Retinal pigment epithelial cell (primary cell): Measurements from ENCODE around the gene MTHFD2.

Source experiments
- DNase-seq: peaks from one replicate; pipeline ENCODE4 v3.0.0-alpha.2; 2010; ENCODE audit warnings: low read depth
- H3K4me3 ChIP-seq: 2 replicates; pipeline ENCODE4 v1.5.1; 2011; ENCODE audit warnings: mild to moderate bottlenecking, low read length, control low read depth, moderate library complexity
- TF ChIP-seq, protein P1 (sequence below): conservative IDR thresholded peaks from 2 replicates; pipeline ENCODE4 v1.5.1; 2011; ENCODE audit warnings: low read depth, low read length, control low read depth, inconsistent platforms

MTHFD2 gene

DNA sequence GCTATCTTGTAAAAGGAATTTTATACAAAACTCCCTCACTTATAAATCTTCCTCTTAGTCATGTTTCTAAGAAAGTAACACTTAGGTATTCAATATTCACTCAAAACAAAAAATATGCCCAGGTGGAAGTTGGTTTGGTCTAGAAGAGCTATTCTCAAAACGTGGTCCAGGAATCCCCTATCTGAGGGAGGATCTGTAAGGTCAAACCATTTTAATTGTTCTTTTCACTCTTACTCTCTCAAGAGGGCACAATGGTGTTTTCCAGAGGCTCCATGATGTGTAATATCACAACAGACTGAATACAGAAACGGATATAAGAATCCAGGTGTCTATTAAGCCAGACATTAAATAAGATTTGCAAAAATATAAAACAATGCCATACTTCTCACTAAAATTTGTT lies 29.7 kb upstream of the MTHFD2 start:
- no peak overlapping the region for H3K4me3 ChIP-seq
- no peak for DNase-seq
- TF ChIP-seq, protein P1, sequence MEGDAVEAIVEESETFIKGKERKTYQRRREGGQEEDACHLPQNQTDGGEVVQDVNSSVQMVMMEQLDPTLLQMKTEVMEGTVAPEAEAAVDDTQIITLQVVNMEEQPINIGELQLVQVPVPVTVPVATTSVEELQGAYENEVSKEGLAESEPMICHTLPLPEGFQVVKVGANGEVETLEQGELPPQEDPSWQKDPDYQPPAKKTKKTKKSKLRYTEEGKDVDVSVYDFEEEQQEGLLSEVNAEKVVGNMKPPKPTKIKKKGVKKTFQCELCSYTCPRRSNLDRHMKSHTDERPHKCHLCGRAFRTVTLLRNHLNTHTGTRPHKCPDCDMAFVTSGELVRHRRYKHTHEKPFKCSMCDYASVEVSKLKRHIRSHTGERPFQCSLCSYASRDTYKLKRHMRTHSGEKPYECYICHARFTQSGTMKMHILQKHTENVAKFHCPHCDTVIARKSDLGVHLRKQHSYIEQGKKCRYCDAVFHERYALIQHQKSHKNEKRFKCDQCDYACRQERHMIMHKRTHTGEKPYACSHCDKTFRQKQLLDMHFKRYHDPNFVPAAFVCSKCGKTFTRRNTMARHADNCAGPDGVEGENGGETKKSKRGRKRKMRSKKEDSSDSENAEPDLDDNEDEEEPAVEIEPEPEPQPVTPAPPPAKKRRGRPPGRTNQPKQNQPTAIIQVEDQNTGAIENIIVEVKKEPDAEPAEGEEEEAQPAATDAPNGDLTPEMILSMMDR: no peak

DNA sequence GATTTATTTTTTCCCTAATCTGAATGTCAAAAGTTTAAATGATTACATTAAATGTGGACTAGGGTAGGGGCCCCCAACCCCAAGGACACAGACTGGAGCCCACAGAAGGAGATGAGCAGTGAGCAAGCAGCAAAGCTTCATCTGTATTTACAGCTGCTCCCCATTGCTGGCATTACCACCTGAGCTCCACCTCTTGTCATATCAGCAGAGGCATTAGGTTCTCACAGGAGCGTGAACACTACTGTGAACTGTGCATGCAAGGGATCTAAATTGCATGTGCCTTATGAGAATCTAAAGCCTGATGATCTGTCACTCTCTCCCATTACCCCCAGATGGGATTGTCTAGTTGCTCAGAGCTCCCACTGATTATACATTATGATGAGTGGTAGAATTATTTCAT lies 23.5 kb upstream of the MTHFD2 start:
- H3K4me3 ChIP-seq: no peak overlapping the region
- TF ChIP-seq, protein P1: no peak
- DNase-seq: no peak

DNA sequence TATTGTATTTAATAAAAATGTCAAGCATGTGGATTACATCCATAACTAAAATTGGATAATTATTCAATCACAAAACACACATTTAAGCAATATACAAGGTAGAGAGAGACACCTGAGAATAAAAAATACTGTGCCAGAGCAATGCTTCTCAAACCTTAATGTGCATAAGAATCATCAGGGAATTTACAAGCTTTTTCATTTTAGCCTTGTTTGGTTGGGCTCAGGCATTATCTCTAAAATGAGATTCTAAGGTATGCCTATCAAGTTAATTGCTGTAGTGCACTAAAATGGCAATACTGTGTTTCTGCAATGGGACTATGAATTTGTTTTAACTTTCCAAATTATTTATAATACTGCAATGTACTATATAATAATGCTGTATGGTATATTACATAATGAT lies 20.7 kb upstream of the MTHFD2 start:
- no peak for DNase-seq
- TF ChIP-seq, protein P1: no peak

DNA sequence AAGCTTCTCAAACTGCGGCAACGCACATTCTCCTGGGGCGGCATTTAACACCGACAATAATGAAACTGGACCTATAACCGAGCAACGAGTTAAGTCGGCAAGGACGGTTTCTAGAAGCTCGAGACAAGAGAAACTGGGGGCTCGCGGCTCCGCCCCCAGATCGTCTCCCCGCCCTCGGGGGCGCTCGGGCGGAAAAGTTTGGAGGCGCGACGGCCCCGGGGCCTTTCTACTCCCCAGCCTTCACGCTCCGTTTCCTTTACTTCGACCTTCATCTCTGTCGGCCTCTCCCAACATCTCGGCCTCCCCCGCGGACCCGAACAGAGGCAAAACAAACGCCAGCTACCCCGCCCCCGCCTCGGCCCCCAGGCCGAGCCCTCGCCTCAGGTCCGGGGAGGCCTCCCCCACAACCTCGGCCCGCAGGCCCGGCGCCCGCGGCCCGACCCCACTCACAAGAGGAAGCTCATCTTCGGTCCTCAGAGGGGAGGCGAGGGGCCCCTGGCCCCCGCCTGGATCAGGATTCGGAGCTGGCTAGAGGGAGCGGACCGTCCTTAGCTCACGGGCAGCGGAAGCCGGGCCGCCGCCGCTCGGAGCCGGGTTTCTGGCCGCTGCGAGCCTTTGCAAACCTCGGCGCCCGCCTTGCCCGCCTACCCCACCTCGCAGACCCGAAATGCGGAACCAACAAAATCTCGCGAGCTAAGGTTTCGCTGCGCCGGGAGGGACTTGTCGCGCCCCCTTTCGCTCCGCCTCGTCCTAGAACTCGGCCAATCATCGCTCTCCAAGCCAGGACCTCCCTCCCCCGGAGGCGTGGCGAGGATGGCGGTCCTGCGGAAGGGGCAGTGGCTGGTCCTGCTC lies 20.0 kb upstream of the MTHFD2 start, which contains the start of gene MOB1A:
Gene MOB1A (minus strand): TSS at position 669 of the 852 bp plus-strand sequence. CDS start 205 bp downstream, at position 464.
- peak within 1 kb of the TSS; percentile 85 for H3K4me3 ChIP-seq
- peak; percentile 94 for DNase-seq
- TF ChIP-seq, protein P1: no peak

More for the DNA sequence above, 20.7 kb upstream of the MTHFD2 start:
- H3K4me3 ChIP-seq: peak overlapping the region; percentile 85

DNA sequence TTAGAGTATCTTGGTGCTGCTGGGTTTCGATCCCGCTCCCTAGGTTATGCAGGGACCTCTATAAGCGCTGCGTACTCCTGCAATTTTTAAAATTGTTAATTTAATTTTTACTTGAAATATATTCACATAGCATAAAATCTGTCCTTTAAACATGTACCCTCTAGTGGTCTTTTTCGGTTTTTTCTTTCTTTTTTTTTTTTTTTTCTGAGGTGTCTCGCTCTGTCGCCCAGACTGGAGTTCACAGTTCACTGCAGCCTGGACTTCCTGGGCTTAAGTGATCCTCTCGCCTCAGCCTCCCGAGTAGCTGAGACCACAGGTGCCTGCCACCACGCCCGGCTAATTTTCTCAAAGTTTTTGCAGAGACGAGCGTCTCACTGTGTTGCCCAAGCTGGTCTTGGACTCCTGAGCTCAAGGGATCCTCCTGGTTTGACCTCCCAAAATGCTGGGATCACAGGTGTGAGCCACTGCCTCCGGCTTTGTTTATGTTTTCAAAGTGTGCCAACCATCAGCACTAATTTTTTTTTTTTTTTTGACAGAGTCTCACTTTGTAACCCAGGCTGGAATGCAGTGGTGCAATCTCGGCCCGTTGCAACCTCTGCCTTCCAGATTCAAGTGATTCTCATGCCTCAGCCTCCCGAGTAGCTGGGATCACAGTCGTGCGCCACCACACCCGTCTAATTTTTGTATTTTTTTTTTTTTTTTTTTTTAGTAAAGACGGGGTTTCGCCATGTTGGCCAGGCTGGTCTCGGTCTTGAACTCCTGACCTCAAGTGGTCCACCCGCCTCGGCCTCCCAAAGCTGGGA lies 19.2 kb upstream of the MTHFD2 start:
- TF ChIP-seq, protein P1: peak; percentile 21
- H3K4me3 ChIP-seq: peak overlapping the region; percentile 85
- no peak for DNase-seq

DNA sequence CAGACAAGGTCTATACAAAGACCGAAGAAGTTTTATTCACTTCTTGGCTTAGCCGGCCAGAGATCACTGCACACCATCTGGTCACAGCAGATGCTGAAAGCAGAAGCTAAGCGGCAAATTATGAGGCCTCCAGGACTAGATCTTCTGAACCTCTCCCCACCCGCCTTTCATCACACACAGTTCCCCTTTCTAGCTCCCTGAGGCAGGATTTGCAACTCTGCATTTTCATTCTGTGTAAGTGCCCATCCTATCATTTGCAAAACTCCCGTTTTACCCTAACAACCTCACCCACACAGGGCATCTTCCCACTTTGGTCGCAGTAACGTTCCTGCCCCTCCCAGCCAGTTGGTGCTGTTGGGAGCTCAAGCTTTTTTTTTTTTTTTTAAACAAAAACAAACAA lies 16.7 kb upstream of the MTHFD2 start:
- TF ChIP-seq, protein P1: no peak
- no peak overlapping the region for H3K4me3 ChIP-seq
- no peak for DNase-seq

DNA sequence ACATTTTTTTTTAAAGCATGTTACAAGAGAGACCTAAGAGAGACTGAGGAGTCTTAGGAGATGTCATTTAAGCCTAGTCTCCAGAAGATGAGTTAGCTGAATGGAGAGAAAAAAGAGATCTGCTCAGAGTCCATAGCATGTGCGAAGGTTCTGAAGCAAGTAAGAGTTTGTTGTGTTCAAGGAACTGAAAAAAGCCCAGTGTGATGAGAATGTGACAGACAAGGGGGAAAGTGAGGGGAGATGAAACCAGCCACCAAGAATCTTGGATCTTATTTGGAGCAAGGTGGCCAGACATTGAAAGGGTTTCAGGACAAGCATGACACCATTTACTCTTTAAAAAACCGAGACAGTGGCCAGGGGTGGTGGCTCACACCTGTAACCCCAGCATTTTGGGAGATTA lies 14.5 kb upstream of the MTHFD2 start:
- no peak overlapping the region for H3K4me3 ChIP-seq
- TF ChIP-seq, protein P1: no peak

More for the DNA sequence above, 14.5 kb upstream of the MTHFD2 start:
- no peak for DNase-seq
